Measurements from ENCODE around the gene KCMF1. TPM values are rescaled to one million over a fixed set of nuclear protein-coding genes. Genes with fewer than 3 reads are reported as not detected.

Gene KCMF1
- total RNA-seq, 1 donor from 2014 or later: 46.8 TPM

DNA sequence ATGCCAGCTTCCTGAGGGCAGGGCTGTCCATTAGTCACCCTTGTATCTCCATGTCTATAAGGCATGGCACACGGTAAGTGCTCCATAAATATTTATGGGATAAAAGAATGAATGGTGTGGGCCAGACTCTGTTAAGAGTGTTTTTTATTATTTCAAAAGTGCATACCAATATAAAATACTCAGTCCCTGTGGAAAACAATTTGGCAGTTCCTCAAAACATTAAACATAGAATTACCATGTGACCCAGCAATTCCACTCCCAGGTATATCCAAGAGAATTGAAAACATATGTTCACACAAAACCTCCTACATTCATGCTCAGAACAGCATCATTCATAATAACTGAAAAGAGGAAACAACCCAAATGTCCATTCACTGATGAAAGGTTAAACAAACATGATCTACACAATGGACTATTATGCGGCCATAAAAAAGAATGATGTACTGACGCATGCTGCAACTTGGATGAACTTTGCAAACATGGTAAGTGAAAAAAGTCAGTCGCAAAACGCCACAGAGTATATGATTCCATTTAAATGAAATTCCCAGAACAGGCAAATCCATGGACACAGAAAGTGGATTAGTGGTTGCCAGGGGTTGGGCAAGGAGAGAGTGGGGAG is 93.1 kb downstream of the KCMF1 start:
- DNase-seq: no peak
- no peaks in the 10 kb centered on the region for H3K36me3 Mint-ChIP-seq (ENCODE audit: unreplicated experiment)
- peak overlapping the region; percentile 9 for H3K27ac Mint-ChIP-seq (ENCODE audit: unreplicated experiment)
- TF ChIP-seq, protein P1, sequence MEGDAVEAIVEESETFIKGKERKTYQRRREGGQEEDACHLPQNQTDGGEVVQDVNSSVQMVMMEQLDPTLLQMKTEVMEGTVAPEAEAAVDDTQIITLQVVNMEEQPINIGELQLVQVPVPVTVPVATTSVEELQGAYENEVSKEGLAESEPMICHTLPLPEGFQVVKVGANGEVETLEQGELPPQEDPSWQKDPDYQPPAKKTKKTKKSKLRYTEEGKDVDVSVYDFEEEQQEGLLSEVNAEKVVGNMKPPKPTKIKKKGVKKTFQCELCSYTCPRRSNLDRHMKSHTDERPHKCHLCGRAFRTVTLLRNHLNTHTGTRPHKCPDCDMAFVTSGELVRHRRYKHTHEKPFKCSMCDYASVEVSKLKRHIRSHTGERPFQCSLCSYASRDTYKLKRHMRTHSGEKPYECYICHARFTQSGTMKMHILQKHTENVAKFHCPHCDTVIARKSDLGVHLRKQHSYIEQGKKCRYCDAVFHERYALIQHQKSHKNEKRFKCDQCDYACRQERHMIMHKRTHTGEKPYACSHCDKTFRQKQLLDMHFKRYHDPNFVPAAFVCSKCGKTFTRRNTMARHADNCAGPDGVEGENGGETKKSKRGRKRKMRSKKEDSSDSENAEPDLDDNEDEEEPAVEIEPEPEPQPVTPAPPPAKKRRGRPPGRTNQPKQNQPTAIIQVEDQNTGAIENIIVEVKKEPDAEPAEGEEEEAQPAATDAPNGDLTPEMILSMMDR (IDR thresholded peaks at IDR 0.05; ENCODE audit: partially characterized antibody, unreplicated experiment): no peak
- peaks cover 32% of the 10 kb centered on the region for H3K4me1 Mint-ChIP-seq (ENCODE audit: low read depth, unreplicated experiment)
- peaks cover 14% of the 10 kb centered on the region for H3K9me3 Mint-ChIP-seq (ENCODE audit: unreplicated experiment)
- no peak overlapping the region for H3K4me3 Mint-ChIP-seq (ENCODE audit: unreplicated experiment)
- H3K27me3 Mint-ChIP-seq (ENCODE audit: unreplicated experiment): peaks cover 20% of the 10 kb centered on the region

GRCh38 chr2:85064927-85065577 is 94.1 kb downstream of the KCMF1 start:
- no peaks in the 10 kb centered on the region for H3K36me3 Mint-ChIP-seq (ENCODE audit: unreplicated experiment)
- TF ChIP-seq, protein P1 (IDR thresholded peaks at IDR 0.05; ENCODE audit: partially characterized antibody, unreplicated experiment): no peak
- peaks cover 30% of the 10 kb centered on the region for H3K4me1 Mint-ChIP-seq (ENCODE audit: low read depth, unreplicated experiment)
- peak; percentile 50 for DNase-seq
- H3K9me3 Mint-ChIP-seq (ENCODE audit: unreplicated experiment): peaks cover 14% of the 10 kb centered on the region
- peak overlapping the region; percentile 80 for H3K4me3 Mint-ChIP-seq (ENCODE audit: unreplicated experiment)
- H3K27me3 Mint-ChIP-seq (ENCODE audit: unreplicated experiment): peaks cover 17% of the 10 kb centered on the region
- H3K27ac Mint-ChIP-seq (ENCODE audit: unreplicated experiment): peak overlapping the region; percentile 95

DNA sequence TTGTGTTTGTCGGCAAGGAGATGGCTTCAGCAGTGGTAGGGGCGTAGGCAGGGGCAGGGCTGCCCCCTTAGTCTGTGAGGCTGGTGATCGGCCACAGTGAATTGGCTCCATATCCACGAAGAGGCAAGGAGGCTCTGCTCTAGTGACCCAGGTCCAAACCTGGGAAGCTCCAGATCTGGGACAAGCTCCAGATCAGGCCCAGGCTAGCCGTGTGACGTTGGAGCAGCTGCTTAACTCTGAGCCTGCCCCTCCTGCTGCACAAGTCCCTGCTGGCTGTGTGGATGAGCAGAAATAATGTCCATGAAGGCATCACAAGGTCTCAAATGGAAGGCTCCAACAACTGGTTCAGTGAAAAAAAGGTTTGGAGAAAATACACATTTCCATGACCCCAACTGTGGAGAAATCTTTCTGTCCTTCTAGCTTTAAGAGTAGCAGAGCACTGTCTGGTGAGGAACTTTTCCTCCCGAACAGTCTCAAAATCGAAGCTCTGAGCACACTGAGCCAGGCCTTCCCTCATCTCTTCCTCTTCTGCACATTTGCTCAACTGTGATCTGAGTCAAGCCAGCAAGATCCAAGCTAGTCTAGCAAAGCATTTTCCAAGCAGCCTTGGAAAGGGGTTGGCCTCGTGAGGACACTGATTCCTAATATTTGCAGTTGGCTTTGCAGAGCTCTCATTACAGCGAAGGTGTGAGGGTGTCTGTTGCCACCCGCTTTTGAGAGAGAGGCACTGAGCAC is 95.2 kb downstream of the KCMF1 start:
- no peak overlapping the region for H3K27ac Mint-ChIP-seq (ENCODE audit: unreplicated experiment)

DNA sequence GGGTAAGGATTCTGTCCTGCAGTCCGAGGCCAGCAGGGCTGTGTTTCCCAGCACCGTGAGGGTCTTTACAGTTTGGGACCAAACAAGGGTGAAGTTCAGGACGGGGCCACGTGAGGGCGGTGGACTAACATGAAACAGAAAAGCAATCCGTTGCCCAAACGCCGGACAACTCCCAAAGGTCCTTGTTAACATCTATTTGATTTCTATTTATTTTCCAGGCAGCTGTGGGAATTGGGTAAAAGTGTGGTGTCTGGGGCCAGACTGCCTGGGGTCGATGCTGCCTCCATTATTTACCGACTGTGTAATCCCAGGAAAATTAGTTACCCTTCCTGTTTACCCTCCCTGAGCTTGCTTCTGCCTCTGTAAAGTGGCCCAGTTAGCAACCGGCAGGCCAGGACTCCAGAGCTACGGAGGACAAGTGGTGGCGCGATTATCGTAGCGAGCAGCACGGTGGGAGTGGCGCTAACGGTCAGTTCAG is 96.0 kb downstream of the KCMF1 start:
- TF ChIP-seq, protein P1 (IDR thresholded peaks at IDR 0.05; ENCODE audit: partially characterized antibody, unreplicated experiment): peak; percentile 88
- peak; percentile 91 for DNase-seq
- H3K4me1 Mint-ChIP-seq (ENCODE audit: low read depth, unreplicated experiment): peaks cover 30% of the 10 kb centered on the region
- H3K27me3 Mint-ChIP-seq (ENCODE audit: unreplicated experiment): peaks cover 17% of the 10 kb centered on the region
- no peak overlapping the region for H3K27ac Mint-ChIP-seq (ENCODE audit: unreplicated experiment)
- H3K4me3 Mint-ChIP-seq (ENCODE audit: unreplicated experiment): peak overlapping the region; percentile 57
- no peaks in the 10 kb centered on the region for H3K36me3 Mint-ChIP-seq (ENCODE audit: unreplicated experiment)
- H3K9me3 Mint-ChIP-seq (ENCODE audit: unreplicated experiment): peaks cover 14% of the 10 kb centered on the region

More for the DNA sequence above, 95.2 kb downstream of the KCMF1 start:
- H3K9me3 Mint-ChIP-seq (ENCODE audit: unreplicated experiment): peaks cover 14% of the 10 kb centered on the region
- peaks cover 30% of the 10 kb centered on the region for H3K4me1 Mint-ChIP-seq (ENCODE audit: low read depth, unreplicated experiment)
- no peak for DNase-seq
- H3K36me3 Mint-ChIP-seq (ENCODE audit: unreplicated experiment): no peaks in the 10 kb centered on the region
- H3K4me3 Mint-ChIP-seq (ENCODE audit: unreplicated experiment): peak overlapping the region; percentile 59
- H3K27me3 Mint-ChIP-seq (ENCODE audit: unreplicated experiment): peaks cover 17% of the 10 kb centered on the region
- TF ChIP-seq, protein P1 (IDR thresholded peaks at IDR 0.05; ENCODE audit: partially characterized antibody, unreplicated experiment): no peak

Data from glutamatergic neuron (in vitro differentiated cells).